CD4-positive, alpha-beta T cell treated with Interleukin-2 at 100 ng/mL for 4 hours (primary cell): Measurements from ENCODE around the gene SUMO4.

Source experiments
- DNase-seq: peaks from one replicate; pipeline ENCODE4 v3.0.0-alpha.2; 2020; ENCODE audit warnings: low spot score

The SUMO4 gene

DNA sequence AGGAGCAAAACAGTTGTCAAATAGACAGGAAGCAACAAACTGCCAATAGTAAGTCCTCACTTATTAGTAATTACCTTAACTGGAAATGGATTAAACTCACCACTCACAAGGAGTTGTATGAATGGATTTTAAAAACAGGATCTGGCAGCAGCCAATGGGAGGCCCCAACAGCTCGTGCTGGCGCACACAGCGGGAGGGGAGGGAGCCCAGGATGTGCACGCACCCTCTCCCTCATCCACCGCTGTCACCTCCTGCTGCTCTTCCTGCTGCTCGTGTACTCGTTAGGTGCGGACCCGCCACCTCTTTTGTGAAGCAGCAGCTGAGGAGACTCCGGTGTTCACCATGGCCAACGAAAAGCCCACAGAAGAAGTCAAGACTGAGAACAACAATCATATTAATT lies at the start of gene SUMO4:
Gene SUMO4, plus strand, starts transcription at position 213 of the 400 bp plus-strand sequence. Its CDS starts 130 bp downstream, at position 343.
- DNase-seq: no peak

DNA sequence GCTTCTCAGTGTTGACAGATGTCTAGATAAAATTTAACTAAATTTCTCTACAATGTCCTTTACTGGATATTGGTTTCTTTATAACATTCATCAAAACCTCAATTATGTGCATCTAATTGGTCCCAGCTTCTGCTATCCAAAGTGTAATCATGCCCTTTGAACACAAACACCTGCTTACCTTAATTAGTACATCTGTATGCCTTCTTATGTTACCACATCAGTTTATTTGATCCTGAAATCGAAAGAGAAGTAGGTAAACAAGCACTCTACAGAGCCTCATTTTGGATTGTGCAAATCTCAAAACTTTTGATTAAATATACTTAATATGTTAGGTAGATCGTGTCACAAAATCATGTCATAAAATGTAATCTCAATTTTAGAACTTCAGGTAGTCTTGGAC lies 46.1 kb upstream of the SUMO4 start:
- no peak for DNase-seq

DNA sequence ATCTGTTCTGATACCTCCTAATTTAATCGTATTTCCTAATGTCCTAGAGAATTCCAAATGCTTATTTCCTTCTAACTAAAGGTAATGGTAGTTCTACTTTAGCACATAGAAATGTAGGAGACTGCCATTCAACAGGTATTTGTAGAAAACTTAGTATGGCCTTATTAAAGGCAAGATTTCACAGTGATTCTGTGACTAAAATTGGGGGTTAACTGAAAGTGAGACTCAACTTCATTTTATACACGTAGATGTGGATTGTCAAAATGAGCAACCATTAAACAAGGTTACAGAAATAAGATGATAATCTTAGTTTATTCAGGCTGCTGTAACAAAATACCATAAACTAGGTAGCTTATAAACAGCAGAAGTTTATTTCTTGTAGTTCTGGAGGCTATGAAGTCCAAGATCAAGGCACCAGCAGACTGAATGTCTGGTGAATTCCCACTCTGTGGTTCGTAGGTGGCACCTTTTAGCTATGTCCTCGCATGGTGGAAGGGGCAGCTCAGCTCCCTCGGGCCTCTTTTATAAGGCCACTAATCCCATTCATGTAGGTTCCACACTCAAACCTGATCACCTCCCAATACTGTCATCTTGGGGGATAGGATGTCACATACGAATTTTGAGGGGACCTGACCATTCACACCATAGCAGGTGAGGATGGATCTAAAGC lies 43.8 kb upstream of the SUMO4 start:
- no peak for DNase-seq

DNA sequence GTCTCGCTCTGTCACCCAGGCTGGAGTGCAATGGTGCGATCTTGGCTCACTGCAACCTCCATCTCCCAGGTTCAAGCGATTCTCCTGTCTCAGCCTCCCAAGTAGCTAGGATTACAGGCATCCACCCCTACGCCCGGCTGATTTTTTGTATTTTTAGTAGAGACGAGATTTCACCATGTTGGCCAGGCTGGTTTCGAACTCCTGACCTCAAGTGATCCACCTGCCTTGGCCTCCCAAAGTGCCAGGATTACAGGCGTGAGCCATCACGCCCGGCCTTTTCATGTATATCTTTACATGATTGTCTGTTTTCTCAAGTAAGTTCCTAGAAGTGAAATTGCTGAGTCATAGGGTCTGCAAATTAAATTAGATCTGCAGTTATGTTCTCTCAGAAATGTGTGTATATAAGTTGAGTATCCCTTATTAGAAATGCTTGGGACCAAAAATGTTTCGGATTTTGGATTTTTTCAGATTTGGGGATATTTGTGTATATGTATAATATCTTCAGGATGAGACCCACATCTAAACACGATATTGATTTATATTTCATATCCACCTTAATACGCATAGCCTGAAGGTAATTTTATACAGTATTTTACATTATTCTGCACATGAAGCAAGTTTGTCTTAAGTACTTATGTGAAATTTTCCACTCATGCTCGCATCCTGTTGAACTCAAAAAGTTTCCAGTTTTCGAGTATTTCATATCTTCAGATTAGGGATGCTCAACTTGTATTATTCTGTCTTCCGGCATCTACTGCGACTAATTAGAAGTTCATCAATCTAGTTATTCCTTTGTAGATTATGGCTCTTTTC lies 42.1 kb upstream of the SUMO4 start:
- DNase-seq: no peak

DNA sequence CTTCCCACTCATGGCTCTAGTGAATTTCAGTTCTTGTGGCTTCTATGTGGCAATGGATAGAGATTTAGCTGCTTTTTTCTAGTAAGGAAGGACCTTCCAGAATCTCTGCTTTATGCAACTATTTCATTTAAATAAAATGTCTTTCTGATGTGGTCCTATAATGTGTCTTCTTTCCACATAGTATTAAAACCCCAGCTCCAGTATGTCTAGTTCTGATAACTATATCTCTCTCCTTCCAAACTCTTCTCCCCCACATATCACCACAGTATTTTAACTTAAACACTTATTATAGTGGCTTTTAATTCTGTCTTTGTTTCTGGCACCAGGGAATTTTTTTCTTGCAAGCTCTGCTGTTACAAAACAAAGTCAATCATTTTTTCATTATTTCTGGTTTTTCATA lies 40.6 kb upstream of the SUMO4 start:
- no peak for DNase-seq

DNA sequence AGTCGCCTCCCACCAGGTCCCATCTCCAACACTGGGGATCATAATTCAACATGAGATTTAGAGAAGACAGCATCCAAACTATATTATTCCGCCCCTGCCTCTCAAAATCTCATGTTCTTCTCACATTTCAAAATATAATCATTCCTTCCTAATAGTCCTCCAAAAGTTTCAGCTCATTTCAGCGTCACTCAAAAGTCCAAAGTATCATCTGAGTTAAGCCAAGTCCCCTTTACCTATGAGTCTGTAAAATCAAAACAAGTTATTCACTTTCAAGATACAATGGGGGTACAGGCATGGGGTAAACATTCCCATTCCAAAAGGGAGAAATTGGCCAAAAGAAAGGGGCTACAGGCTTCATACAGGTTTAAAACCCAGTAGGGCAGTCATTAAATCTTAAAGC lies 39.5 kb upstream of the SUMO4 start:
- no peak for DNase-seq

DNA sequence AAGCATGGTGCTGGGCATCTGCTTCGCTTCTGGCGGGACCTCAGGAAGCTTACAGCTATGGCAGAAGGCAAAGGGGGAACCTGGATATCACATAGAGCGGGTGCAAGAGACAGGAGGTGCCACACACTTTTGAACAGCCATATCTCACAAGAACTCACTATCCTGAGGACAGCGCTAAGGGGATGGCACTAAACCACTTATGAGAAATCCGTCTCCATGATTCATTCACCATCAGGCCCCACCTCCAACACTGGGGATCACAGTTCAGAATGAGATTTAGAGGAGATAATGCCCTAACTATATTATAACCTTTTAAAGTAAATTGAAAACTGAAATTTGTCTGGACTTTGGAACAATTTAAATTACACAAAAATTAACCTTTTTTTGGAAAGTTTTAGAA lies 37.8 kb upstream of the SUMO4 start:
- DNase-seq: peak; percentile 14

DNA sequence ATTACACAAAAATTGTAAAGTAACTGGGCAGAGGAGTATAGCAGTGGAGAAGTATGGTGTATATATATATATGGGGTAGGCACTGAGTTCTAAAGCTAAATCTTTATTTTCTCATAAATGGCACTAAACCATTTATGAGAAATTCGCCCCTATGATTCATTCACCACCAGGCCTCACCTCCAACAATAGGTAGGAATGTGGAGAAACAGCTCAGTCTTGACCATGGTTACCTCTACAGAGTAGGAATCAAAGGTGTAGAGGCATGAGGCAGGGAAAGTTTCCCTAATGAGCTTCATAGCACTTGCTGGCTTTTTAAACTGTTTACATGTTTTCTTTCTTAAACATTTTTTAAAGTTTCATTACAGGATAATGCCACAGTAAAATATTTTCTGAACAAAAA lies 36.9 kb upstream of the SUMO4 start:
- DNase-seq: peak; percentile 14

DNA sequence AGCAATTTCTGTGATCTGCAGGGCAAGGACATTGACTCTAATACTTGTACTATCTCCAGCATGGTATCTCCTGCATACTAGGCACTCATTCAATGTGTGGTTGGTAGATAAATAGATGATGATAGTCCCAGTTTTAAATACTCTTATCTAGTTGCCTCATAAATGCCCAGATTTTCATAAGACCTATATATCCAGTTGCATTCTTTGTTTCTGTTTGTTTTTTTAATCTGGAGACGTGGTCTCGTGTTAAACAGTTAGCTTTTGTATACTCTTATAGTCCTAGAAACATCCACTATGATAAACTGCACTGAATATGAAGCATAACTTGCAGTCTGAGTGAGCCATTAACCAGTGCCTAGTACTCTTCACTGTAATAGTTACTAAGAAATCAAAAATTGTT lies 35.5 kb upstream of the SUMO4 start:
- DNase-seq: no peak

DNA sequence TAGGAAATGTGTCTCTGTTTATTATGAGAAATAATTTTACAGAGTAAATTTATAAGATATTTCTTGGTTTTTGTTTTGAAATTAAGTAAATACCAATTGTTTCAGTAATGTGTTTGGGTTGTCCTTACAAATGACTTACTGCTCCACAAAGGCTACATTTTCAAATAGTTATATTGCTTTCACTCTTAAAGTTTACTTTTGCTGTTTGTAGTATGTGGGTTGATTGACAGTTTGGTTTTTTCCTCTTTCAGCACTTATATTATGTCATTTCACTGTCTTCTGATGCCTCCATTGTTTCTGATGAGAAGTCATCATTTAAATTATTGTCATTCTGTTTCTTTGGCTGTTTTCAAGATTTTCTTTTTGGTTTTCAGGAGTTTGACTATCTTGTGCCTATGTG lies 34.9 kb upstream of the SUMO4 start:
- DNase-seq: no peak

DNA sequence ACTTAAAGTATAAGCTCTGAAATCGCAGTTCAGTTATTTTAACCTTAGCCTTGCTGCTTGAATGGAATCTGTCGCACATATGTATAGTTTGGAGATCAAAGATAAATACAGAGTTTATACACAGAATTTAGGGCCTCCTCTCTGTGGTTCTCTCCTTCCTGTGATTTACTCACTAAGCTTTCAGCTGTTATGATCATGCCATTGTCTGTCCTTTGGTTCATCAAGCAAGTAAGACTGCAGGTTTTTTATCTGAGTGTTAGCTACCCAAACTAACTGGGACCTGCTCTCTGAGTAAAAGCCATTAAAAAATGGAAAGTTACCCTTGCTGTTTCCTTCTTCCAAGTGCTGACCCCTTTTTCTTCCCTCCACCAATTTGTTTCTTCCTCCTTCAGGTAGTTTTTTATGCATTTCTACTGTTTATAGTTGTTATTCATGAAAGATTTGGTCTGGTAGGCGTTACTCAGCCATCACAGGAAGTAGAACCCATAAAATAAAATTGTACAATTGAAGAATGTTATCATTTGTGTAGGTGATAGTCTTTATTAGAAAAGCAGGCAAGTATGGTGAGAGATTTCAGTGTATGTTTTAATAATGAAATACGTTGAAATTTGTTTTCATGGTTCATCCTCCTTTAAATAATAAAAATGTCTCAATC lies 33.7 kb upstream of the SUMO4 start:
- DNase-seq: peak; percentile 62

DNA sequence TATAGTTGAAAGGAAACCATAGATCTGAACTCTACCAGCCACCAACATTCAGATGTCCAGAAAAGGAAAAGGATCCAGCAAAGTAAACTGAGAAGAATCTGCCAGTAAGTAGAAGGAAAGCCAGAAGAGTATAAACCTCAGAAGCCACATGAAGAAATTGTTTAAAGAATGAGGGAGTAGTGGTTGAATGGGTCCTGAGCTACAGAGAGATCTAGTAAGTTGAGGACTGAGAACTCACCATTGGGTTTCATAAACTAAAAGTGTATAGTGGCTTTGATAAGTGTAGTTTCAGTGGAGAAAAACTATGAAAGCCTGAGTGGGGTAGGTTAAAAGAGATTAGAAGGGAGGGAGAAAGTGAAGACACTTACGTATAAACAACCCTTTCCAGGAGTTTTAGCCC lies 32.0 kb upstream of the SUMO4 start:
- DNase-seq: no peak

DNA sequence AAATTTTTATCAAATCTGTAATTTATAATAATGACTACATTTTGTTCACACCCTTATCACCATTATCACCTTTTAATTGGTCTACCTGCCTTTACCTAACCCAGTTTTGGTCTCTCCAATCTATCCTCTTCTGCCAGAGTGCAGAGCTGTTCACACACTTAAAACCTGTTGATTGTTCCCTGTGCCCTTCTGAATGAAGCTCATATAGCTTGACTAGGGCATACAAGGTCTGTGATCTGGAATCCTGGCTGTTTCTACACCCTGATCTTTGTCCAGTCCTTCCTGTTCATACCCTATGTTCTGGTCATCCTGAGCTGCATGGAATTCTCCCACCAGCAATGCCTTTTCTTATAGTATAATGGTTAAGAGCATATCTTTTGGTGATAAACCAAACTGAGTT lies 28.9 kb upstream of the SUMO4 start:
- no peak for DNase-seq

DNA sequence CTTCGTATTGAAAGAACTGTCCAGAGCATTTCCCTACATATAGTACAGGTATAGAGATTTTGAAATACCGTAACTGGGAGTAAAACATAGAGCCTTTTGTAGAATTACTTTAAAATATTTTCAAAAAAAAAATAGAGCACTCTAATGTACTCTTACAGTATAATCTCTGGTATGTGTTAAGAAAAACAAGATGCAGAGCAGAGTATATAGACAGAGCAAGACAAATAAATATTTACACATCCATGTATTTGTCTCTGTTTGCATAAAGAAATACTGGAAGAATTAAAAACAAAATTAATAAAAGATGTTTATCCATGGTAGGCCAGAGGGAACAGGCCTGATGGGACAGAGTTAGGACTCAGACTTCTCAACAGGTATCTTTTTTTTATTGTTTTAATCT lies 28.0 kb upstream of the SUMO4 start:
- no peak for DNase-seq

DNA sequence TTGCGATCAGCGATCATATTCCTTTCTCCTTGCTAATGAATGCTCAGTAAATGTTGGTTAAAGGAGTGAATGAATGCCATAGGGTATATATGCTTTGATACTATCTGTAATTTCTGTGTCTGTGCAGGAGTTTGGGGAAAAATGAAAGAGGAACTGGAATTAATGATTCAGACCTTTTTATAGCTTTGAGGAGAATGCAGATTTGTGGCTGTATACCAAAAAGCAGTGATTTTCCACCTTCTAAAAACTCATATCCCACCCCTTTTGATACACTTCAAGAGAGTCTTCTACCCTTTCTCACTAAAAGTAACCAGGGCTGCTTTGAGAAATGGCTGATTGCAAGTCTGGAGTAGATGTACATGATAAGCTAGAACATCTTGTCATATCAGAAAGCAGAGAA lies 26.6 kb upstream of the SUMO4 start:
- no peak for DNase-seq

DNA sequence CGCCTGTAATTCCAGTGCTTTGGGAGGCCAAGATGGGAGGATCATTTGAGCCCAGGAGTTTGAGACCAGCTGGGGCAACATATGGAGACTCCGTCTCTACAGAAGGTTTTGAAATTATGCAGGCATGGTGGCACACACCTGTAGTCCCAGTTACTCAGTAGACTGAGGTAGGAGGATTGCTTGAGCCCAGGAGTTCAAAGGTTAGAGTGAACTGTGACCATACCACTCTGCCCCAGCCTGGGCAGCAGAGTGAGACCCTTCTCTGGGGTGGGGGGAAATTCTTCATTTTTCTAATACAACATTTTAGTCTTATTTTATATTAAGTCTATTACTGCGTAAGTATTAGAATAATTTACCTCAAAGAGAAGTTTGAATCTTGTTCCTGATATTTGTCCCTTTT lies 20.1 kb upstream of the SUMO4 start:
- no peak for DNase-seq

DNA sequence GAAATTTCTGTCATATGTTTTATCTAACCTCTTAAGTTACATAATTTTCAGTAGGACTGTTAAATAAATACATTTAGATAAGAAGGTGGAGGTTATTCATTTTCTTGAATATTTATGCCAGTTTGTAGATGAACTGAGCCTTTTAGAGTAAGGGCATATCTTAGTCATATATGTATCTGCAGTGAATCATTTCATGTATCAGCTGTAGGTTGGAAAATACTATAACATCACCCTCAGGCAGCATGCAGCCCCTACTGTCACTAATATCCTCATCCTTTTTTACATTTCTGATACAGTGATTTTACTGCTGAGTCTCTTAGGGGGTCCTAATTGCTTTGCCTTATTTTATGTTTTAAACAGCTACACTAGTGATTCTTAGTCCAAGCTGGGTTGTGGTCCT lies 19.5 kb upstream of the SUMO4 start:
- DNase-seq: no peak

DNA sequence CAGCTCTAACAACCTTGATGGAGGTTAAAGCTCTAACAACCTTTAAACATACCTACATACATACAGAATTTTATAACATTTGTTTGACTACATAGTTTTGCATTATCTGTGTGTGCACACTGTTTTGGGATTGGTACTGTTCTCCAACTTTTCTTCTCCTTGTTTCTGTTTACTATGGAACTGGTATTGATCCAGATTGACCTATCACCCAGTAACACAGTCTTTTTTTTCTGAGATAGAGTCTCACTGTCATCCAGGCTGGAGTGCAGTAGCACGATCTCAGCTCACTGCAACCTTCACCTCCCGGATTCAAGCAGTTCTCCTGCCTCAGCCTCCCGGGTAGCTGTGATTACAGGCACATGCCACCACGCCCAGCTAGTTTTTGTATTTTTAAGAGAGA lies 16.7 kb upstream of the SUMO4 start:
- no peak for DNase-seq

DNA sequence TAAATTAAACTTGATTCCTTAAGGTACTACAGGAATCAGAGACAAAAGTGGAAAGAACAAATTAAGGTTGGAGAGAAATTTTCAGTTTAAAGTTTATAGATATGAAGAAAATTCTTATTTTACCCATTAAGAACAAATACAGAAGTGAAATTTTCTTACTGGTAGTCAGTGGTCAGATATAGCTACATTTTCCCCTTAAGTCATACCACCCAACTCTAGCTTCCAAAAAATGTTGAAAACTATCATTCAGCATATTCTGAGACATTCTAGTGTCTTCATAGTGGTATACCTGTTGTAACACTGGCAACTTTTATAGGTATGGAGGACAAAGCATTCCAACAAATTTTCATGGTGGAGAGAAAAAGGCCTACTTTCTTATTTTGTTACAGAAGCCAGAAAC lies 15.6 kb upstream of the SUMO4 start:
- DNase-seq: no peak

DNA sequence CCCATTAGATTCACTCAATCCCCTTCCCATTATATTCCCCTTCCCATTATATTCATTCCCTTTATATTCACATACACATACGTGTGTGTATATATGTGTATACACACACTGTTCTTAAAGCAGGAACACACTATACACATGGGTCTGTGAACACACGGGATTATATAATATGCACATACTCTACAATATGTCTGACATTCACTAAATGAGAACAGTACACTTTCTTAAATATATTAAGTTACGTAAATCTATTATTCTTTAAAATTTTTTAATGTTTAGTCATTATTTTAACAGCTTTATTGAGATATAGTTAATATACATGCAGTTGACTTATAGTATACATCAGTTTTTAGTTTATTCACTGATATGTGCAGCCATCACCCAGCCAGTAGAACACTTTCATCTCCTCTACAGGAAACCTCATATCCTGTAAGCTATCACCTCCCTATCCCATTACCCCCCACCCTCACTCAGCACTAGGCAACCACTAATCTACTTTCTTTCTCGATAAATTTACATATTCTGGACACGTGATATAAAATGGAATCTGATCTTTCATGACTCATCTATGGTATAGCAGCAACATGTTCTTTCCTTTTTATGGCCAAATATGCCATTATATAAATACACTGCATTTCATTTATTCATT lies 13.9 kb upstream of the SUMO4 start:
- no peak for DNase-seq

DNA sequence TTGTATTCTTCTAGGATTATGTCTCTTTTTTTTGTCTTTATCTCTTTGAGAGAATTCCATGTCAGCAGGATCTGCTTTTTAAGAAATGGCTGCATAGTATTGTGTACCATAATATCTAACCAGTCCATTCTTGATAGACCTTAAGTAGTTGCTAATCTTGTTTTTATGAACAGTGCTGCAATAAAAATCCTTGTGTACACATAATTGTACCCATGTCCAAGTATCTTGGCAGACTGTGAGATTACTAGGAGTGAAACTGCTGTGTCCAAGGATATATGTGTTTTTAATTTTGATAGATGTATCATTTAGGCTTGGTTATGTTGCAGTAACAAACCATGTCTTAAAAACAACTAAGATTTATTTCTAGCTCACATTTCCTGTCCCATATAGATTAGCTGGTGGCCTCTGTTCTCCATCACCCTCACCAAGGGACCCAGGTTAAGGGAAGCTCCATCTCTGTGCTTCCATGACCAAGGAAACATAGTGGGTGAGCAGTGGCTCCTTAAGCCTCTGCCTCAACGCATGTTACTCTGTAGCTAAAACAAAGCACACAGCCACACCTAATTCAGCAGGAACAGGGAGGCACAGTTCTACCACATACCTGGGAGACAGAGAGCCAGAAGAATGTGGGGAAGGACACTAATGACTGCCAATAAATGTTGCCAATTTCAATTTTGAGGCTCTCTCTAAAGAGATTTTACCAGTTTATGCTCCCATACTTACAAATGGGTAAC lies 12.1 kb upstream of the SUMO4 start:
- DNase-seq: no peak
